AG20443 (cell line): ENCODE data around the gene RMP24.
A peak's percentile ranks its signal among the peaks of the same experiment; 100 is the strongest.
"Not testable (repeated sequence)": the region's sequence is repeated elsewhere in the genome, so short reads cannot be mapped to it uniquely, and the experiment has no call there.

Source experiments
- DNase-seq: peaks from one replicate; pipeline ENCODE4 v3.0.0; 2012; ENCODE audit warnings: low spot score, mixed read lengths

RMP24 gene

DNA sequence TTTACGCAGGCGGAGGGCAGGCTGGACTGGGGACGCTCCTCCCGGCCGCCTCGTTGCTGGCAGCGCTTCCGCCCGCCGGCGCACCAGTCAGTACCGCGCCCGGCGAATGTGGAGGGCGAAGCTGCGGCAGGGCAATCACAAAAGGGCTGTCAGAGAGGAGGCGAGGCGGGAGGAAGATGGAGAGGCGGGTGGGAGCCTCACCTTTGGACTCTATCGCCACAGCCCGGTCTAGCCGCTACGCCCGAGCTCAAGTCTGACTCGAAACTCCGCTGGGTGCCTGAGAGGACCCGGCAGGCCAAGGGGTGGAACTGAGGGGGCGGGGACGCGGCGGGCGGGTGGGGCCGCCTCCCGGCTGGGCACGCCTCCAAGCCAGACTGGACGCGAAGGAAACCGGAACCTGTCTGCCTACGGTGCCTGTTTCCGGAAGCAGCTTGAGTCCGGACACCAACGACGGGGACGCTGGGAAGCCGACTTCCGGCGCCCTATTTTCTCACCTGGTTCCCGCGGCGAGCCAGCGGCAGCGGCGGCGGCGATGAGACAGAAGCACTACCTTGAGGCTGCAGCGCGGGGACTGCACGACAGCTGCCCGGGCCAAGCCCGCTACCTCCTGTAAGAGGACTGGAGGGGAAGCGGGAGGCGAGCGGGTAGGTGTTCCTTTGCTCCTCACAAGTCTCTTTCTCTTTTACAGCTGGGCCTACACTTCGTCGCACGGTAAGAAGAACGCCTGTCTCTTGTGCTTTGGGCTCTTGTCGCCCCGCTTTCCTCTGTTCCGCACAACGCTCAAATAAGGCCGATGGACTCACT lies at the start of gene RMP24:
Gene RMP24 (plus strand): TSS at position 483 of the 804 bp plus-strand sequence.
- DNase-seq, result peak; percentile 97

DNA sequence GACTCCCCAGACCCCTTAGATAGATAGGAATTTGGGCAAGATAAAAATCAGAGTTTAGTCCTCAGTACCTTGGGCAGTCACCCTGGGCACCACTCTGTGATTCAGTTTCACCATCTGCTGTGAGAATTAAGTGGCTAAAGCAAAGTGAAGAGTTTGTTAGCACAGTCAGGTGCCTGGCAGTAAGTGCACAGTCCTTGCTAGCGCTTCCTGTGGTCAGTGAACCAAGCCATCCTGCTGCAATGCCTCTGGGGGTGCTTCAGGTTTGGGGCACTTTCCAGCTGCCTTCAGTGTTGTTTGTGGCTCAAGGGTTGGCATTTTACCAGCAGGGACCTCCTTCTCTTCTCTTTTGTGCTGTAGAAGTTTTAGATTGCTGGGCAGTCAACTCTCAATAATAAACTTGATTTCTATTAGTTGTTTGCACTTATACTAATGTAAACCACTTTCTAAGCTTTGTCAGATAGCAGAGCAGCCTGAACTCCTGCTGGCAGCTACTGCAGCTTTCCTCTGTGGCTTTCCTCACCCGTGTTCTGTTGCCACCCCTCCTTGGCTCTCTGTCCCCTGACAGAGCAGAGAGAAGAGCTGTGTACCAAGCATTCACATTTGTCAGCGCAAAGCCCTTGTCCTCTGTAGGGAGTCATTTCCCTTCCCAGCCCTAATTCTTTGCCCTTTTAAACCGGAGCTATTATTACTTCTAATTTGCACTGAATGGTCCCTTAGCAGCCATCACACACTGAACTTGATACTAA lies 48.4 kb upstream of the RMP24 start:
- DNase-seq, result no peak

DNA sequence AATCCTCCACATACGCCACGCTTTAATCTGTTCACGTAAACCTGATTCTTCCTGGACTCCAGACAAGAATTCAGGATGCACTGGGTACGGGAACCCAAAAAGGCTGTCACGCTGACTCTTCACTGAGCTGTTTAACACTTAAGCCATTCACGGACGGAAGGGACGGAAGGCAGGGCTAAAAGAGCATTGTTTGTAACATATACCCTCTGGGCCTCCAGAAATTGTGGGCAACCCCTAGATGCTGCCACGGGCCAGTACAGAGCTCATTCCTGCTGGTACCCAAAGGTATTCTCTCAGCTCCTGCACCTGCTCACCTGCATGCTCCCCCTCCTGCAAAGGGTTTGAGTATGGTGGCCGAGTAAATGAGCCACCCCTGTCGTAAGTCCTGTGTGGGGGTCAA lies 45.6 kb upstream of the RMP24 start:
- no peak for DNase-seq

DNA sequence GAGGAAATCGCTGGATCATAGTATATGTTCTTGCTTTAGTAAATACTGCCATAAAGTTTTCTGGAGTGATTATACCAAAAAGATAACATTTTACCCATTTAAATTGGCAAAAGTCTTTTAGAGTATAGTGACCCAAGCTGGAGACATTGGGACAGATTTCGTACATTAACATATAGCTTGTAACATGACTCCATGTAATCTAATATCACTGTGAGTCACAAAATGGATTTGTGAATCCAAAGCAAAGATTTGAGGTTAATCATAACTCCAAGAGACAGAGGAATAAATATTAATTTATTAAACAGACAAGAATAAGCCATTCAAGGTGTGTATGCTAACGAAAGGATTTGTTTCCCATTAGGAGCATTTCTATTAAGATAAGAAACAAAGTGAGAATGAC lies 45.0 kb upstream of the RMP24 start:
- DNase-seq, result no peak

DNA sequence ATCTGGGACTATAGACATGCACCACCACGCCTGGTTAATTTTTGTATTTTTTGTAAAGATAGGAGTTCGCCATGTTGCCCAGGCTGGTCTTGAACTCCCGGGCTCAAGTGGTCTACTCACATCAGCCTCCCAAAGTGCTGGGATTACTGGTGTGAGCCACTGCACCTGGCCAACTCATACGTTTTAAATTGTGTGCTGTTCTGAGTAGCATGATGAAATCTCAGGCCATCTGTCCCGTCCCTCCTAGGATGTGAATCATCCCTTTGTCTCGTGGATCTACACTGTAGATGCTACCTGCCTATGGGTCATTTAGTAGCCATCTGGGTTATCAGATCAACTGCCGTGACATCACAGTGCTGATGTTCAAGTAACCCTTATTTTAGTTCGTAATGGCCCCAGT lies 38.5 kb upstream of the RMP24 start:
- no peak for DNase-seq

DNA sequence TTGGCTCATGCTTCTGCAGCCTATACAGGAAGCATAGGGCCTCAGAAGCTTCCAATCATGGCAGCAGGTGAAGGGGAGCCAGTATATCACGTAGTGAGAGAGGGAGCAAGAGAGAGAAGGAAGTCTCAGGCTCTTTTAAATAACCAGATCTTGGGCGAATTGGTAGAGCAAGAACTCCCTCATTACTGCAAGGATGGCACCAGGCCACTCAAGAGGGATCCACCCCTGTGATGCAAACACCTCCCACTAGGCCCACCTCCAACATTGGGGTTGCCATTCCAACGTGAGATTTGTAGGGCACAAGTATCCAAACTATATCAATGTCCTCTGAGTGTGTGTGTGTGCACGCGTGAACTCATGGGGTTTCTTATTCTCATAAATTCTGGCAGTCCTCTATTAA lies 37.6 kb upstream of the RMP24 start:
- no peak for DNase-seq

DNA sequence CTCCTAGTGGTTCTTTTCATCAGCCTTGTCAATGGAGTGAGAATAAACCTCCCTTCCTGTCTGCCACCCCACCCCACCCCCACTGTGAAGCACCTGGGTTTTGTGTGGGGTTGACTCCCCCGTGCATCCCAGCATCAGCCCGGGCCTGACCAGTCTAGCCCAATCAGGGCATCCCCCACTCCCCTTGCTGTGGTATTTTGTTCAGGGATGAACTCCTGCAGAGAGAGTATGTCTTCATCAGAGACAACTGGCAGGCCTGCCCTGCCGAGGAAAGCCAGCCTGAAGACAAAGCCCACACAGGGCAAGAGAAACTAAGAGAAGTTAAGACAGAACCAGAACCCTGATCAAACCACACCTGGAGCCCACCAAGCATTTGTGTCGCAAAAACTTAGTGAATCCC lies 36.7 kb upstream of the RMP24 start:
- DNase-seq, result no peak

DNA sequence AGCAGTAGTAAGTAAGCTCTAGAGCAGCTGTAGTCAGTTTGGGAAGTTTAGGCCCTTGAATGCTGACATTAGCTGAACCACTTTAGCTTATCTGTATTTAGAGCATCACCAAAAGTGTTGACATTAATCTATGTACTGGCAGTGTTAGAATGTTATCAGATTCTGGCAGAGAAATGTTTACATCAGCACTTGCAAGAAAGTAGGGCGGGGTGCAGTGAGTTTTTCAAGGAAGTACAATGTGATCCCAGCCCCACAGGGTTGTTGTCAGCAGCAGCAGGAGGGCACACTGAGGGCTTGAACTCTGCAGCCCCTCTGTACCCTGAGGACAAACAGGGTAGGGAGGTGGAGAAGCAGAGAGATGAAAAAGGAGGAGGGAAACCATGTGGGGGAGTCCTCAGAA lies 35.5 kb upstream of the RMP24 start:
- DNase-seq, result no peak

DNA sequence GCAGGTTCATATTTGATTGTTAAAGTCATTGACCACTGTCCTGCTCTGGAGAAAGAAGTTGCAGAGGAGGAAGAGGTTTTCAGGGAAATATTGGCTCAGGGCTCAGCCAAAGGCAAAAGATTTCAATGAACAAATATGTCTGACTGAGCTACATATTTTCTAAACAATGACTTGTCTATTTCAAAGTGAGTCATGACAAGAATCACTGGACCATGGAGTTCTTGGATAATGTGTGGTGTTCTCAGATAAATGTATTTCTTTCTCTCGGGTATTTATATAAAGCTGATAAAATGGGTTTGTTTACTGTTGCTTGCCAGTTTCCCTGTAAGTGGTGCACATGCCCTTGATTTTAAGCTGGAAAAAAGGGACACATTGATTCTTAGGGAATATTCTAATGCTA lies 34.3 kb upstream of the RMP24 start:
- DNase-seq, result no peak

DNA sequence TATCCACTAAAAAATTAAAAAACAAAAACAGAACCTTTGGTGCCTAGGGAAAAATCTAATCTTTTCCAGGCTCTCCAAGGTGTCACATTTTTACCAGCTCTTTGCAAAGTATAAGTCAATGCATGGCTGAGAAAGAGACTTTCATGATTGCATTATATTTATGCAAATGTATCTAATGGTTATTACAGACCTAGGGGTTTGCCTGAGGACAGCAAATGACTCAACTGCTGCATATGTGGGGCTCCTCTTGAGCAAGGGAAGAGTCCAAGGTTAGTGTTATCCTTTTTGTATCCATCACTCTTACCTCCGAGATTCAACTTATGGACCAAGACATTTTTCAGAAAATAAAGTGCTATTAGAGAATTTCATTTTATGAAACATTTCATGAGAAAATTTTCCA lies 33.9 kb upstream of the RMP24 start:
- DNase-seq, result no peak

DNA sequence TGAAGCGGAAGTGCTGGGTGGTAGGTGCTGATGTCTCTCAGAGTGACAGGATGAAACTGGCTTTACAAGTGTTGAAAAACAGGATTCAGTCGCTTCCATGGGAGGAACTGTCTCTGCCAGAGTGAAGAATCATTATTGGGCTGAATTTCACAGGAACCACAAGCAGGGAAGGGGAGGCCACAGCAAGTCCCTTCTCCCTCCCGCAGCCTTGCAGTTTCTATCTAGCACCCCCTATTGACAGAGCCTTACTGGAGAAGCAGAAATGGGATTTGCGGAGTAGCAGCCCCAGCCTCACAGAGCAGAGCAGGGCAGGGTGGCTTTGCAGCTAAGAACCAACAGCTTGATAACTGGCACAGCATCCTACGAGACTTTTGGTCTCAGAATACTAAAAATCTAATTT lies 33.3 kb upstream of the RMP24 start:
- no peak for DNase-seq

DNA sequence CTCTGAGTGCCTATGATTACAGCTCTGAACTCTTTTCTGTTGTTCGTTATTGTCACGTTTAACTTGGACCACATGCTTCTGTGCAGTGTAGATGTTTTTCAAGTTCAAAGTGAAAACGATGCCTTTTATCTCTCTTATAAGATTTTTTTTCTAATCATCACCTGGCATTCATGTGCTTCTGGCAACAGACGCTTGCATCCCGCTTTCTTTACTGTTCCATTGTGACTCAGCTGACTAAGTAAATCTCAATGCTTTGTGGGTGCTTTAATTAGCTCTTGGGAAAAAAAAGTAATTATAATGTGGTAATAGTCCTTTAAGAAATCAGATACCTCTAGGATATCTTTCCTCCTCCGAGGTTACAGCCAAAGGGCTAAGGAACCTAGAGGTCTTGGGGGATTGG lies 31.2 kb upstream of the RMP24 start:
- no peak for DNase-seq

DNA sequence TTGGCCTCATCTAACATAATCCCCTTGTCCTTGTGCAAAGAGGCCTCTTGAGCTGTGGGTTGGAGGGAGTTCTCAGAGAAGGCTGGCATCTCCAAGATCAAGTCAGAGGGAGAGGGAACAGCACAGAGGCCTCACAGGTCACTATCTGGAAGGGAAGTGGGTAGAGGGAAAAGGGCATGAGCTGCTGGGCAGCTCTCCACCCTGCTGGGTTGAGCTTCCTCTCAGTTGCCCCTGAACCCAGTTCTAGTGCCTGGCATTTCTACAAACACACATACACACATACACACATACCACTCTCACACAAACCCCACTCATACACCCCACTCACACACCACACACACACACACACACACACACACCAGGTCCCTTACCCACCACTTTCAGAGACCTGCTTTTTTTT lies 30.3 kb upstream of the RMP24 start:
- DNase-seq, result no peak

DNA sequence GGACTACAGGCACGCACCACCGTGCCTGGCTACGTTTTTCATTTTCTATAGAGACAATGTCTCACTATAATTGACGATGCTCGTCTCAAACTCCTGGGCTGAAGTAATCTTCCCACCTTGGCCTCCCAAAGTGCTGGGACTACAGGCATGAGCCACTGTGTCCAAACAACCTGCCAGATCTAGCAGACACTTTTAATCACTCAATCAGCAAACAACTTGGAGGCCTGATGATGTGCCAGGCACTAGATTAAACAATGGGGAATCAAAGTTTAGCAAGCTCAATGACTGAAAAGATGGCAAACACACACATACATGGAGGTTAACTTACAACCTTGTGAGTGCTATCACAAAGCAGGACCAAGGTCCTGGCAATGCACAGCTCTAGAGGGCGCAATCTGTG lies 29.8 kb upstream of the RMP24 start:
- DNase-seq, result no peak

DNA sequence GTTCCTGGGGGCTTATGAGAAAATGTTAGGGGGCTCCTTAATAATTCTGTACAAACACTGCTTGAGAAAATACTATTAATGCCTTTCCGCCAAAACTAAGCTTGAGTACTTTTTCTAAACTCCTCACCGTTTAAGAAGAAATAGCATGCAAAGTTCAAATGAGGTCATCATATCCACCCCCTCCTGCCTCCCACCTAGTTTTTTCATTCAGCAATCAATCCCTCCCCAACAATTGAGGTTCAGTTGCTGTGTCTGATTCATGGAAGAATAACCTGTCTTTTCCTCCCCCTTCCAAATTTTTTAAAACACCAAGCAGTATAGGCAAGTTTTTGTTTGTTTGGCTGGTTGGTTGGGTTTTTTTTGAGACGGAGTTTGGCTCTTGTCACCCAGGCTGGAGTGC lies 24.4 kb upstream of the RMP24 start:
- DNase-seq, result no peak

DNA sequence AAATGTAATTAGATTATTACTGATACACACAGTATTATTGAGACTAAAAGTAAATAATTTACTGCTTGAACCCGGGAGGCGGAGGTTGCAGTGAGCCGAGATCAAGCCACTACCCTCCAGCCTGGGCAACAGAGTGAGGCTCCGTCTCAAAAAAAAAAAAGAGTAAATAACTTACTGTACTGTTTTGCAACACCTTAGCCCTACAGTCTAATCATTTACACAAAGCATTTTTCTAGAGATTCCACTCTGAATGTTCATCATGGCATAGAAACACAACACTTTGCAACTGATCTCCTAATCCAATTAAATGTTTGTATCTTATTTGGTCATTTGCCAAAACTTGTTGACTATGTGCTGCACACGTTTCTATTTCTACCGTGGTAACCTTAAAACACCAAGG lies 23.4 kb upstream of the RMP24 start:
- DNase-seq, result no peak

DNA sequence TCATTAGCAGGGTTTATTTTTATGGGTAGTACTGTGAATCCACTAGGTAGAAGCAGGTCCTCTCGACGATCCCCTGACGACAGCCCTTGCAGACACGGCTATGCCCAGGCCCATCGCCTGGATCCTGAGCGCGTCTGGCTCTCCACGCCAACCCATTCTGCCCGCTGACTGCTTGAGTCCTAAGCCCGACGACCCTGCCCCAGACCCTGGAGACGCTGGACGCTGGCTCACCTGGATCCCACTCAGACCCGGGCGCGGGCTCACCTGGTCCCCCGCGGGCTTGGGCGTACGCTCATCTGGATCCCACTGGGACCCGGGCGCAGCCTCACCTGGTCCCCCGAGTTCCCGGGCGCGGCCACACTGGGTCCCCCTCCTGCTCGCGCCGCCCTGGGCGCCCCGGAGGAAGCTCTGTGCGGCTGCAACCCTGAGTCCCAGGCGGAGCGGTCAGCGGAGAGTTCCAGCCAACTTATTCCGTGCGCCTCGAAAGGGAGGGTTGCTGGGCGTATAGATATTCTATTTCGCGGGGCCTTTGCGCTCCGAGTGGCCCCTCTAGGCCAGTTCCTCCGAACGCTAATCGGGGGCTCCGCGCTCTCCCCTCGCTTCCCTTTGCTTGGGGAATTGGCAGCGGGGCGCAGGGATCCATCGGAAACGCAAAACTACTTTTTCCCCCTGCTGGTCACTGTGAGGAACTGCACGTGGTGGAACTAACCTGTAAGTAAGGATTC lies 22.4 kb upstream of the RMP24 start:
- peak; percentile 70 for DNase-seq

DNA sequence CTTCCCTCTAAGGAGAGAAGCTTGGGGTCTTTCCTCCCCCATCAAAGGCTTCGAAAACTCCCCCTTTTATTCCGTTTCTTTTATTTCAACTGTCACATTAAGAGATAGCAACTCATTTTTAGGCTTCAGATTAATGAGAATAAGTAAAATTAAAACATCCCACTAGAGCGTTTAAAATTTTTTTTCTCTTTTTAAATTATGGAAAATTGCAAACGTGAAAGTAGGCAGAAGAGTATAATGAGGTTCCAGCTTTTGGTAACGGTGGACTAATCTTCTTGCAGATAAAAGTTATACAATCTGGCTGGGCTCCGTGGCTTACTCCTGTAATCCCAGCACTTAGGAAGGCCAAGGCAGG lies 21.9 kb upstream of the RMP24 start:
- DNase-seq, result no peak

DNA sequence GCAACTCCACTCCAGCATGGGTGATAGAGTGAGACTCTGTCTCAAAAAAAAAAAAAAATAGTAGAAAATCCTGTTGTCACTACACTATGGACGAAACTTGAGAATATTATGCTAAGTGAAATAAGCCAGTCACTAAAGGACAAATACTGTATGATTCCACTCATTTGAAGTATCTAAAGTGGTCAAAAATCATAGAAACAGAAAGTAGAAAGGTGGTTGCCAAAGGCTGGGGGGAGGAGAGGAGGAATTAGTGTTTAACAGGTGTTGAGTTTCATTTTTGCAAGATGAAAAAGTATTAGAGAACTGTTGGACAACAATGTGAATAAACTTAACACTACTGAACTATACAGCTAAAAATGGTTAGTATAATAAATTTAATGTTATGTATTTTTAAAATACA lies 18.8 kb upstream of the RMP24 start:
- DNase-seq, result no peak

DNA sequence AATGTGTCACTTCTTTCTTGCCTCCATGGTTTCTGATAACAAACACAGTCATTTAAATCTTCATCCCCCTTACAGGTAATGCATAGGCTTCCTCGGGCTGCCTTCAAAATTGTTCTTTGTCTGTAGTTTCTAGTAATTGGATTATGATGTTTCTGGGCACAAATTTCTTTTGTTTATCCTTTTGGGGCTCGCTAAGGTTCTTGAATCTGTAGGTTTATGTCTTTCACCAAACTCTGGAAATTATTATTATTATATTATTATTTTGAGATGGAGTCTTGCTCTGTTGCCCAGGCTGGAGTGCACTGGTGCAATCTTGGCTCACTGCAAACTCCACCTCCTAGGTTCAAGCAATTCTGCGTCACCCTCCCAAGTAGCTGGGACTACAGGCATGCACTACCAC lies 16.3 kb upstream of the RMP24 start:
- DNase-seq, result no peak

DNA sequence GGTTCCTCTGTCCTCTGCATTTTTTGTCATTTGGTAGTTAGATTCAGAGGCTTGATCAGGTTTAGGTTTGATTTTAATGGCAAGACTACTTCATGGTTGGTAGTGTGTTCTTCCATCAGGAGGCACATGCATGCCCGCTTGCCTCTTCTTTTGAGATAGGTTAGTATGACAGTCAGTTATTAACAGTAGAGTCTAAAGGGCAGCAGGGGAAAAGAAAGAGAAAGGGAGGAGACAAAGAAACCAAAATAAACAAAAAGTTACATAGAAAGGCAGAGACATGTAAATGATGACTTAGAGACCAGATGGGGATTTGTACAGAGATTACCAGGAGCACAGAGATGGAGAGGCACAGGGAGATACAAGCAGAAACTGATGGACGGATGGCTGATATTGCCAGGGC lies 10.2 kb upstream of the RMP24 start:
- no peak for DNase-seq

DNA sequence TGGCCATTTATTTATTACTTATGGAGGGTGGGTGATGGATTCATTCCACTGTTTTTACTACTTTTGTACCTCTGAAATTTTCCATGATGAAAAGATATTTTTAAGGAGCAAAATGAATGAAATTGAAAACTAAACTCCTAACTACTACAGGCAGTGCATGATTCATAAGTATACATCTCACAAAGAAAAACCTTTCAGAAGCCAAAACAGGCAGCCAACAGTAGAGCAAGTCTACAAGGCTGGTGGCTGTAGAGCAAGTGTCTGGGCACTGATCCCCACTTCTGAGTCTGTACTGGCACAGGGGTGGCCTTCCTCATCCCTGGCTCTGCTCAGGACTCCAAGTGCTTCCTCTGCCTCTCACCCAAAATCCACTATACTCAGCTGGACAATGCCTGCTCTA lies 8.2 kb upstream of the RMP24 start:
- no peak for DNase-seq

DNA sequence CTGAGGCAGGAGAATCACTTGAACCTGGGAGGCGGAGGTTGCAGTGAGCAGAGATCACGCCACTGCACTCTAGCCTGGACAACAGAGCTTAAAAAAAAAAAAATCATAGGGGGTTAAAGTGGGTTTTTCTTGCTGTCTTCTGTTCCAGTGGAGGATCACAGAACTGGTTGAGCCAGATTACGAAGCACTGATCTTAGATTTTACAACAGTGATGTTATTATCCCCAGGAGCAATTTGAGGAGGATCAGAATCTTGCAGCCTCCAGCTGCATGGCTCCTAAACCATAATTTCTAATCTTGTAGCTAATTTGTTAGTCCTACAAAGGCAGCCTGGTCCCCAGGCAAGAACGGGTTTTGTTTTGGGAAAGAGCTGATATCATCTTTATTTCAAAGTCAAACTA lies 4.6 kb upstream of the RMP24 start:
- DNase-seq, result not testable (repeated sequence)
